GM18907 (cell line): Measurements from ENCODE around the gene ABCA1.
"Not testable (repeated sequence)": the region's sequence is repeated elsewhere in the genome, so short reads cannot be mapped to it uniquely, and the experiment has no call there.

Source experiments
- ATAC-seq: cut with Tn5 transposase; IDR thresholded peaks from one replicate; pipeline ENCODE4 v1.9.1; 2021; ENCODE audit warnings: mild to moderate bottlenecking, moderate library complexity; ENCODE audit not compliant: unreplicated experiment

Gene ABCA1

GRCh38 chr9:104772714-104773510 is 155.0 kb downstream of the ABCA1 start:
- ATAC-seq, result peak; percentile 43

- peak; percentile 37 for ATAC-seq
Measured at GRCh38 chr9:104769655-104770054, 158.3 kb downstream of the ABCA1 start.

DNA sequence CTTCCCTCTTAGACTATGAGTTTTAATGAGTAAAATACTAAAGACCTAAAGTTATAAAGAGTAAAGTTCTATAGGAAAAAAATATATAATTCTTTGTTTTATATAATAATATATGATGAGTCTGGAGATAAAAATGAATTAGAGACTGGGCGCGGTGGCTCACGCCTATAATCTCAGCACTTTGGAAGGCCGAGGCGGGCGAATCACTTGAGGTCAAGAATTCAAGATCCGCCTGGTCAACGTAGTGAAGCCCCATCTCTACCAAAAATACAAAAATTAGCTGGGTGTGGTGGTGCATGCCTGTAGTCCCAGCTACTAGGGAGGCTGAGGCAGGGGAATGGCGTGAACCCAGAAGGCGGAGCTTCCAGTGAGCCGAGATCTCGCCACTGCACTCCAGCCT is 158.9 kb downstream of the ABCA1 start:
- ATAC-seq, result not testable (repeated sequence)

GRCh38 chr9:104767507-104767906 is 160.4 kb downstream of the ABCA1 start:
- ATAC-seq, result no peak

- ATAC-seq, result no peak
Measured at GRCh38 chr9:104766025-104766424, 161.9 kb downstream of the ABCA1 start.

DNA sequence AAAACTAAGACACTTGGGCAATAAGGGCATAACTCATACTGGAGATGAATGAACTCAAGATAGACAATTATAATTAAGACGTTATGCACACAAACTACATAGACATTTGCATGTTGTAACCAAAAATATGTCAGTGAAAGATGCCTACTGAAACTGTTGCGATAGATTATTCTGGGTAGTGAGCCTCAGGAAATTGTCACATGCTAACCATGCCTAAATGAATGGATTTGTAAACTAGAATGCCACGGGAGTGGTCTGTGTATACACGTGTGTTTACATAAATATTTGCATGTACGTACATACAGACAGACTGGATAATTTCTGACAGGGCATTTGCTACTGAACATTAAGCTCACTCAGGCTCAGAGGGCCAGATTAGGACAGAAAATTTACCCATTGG is 162.8 kb downstream of the ABCA1 start:
- peak; percentile 36 for ATAC-seq

- ATAC-seq, result no peak
Measured at GRCh38 chr9:104758974-104759373, 169.0 kb downstream of the ABCA1 start.

DNA sequence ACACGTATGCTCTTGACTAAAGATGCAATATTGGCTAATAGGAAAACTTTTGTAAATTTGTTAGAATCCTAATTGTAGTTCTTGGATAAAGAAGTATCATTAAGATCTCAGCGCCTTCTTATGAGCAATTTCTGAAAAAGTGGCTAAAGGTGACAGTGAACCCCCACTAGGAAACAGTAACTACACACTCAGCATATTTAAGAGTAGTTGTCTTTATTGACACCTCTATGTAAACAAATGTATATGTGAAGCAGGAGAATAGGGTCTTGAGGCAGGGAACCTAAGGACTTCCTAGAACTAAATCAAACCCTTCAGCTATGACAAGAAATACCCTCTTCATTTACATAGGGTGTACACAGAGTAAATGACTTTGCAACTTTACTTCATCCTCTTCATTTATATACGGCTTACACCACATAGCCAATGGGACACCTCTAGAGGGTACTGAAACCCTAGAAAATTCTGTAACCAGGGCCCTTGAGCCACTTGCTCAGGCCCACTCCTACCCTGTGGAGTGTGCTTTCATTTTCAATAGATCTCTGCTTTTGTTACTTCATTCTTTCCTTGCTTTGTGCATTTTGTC is 177.7 kb downstream of the ABCA1 start:
- peak; percentile 24 for ATAC-seq

GRCh38 chr9:104748359-104749031 is 179.5 kb downstream of the ABCA1 start:
- ATAC-seq, result no peak

DNA sequence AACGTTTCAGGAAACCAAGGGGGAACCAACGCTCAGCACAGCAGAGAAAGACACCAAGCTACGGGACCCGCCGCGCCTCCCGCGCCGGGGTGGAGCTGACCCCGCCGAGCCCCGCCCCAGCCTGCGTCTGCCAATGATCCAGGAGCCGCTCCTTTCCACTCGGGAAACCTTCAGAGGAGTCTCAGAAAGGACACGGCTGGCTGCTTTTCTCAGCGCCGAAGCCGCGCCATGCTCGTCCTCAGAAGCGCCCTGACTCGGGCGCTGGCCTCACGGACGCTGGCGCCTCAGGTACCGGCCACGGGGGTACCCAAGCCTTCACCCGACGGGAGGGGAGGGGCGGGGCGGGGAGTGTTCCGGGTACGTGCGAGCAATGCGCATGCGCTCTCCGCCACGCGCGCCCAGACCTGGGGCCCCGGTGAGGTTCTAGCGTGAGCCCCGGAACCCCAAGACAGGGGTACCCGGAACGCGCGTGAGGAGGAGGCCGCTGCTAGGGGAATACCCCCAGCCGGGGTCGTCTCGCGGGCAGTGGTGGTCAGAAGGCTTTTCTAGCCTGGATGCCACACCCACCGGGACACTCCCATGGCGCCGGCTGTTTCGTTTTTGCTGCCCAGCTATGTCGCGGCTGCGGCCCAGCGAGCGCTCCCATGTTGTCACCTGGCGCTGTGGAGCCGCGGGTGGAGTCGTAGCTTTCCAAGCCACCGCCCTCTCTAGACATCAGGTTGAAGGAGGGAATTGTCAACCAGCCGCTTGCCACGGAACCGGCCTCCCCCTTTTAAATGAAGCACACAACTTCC is 180.2 kb downstream of the ABCA1 start, which contains the start of gene NIPSNAP3A:
NIPSNAP3A (plus strand) TSS at position 119 of the 794 bp plus-strand sequence; CDS start at position 229, 110 bp downstream.
- peak; percentile 92 for ATAC-seq

- no peak for ATAC-seq
Measured at GRCh38 chr9:104747245-104747564, 180.8 kb downstream of the ABCA1 start.

GRCh38 chr9:104746798-104747197 is 181.2 kb downstream of the ABCA1 start:
- no peak for ATAC-seq

DNA sequence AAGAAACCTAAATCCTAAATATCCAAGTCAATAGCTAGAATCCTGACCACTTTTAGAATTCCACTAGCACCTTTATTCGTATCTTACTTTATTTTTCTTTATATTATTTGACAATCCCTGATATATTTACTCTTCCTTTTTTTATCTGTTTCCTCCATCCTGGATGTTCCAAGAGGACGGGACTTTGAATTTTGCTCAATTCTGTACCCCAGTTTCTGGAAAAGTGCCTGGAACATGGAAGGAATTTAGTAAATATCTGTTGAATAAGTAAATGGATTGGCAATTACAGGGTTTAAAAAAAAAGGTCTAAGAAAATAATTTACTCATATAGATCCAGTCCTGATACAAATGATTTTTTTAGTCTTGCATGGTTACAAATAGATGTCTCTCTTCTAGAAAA is 181.7 kb downstream of the ABCA1 start:
- no peak for ATAC-seq

- no peak for ATAC-seq
Measured at GRCh38 chr9:104745852-104746251, 182.1 kb downstream of the ABCA1 start.

- ATAC-seq, result peak; percentile 43
Measured at GRCh38 chr9:104743376-104743985, 184.5 kb downstream of the ABCA1 start.

DNA sequence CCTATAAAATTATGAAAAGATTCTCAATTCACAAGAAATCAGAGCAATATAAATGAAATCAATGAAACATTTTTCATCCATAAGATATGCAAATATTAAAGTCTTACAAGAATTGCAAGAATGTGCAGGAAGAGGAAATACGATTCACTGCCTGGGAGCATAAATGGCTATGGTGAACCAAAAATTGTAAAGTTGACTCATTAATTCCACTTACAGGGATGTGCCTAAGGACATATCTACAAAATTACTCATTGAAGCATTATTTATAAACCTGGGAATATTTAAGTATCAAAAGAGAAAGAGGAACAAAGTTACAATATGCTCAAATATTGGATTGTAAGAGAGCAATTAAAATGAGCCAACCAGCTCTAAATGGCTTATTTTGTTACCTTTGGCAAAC is 187.3 kb downstream of the ABCA1 start:
- ATAC-seq, result no peak

GRCh38 chr9:104738452-104738851 is 189.5 kb downstream of the ABCA1 start:
- ATAC-seq, result no peak
